ENCODE measurements around the gene ETS2. TPM values are rescaled to one million over a fixed set of nuclear protein-coding genes. Genes with fewer than 3 reads are reported as not detected.

The ETS2 gene
- total RNA-seq, 4 donors from 2014 or later = 36.6 to 92.2 (median 56.3) TPM

DNA sequence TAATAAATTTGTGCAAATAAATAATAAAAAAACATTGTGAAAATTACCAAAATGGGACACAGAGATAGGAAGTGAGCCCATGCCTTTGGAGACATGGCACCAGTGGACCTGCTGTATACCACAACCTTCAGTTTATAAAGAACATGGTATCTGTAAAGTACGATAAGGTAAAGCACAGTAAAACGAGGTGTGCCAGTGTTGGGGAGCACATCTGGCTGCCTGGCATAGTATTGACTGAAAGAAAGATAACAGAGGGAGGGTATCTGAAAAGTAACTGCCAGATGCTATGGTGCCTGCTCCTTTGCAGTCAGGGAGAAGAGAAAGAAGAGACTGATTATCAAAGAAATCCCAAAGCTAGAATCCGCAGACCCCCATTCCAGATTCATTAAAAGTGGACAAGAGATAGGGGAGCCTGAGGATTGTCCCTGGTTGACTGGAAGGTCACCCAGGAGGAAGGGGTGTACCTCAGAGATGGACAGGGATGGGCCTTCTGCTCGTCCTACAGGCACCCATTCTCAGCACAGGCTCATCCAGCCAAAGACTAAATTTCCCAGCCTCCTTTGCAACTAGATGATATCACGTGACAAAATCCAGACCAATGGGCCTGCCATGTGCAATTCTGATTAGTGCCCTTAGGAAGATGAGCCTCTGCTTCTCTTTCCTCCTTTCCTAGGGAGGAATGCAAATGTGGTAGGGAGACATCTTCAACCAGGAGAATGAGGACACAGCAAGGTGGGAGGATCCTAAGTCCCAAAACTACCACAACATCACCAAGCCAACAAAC is 12.9 kb upstream of the ETS2 start:
- TF ChIP-seq POLR2A (IDR thresholded peaks at IDR 0.05) (no peak), CTCF (IDR thresholded peaks at IDR 0.05) (no peak)
- intact Hi-C loops (cut with DNase I) = no loop called here
- no peak overlapping the region for H3K4me3 ChIP-seq (replicated peaks in 1 of 3)
- no peaks in the 10 kb centered on the region for H3K27me3 ChIP-seq
- WGBS, 2 donors = 92 to 94% methylated on average over 5 of the region's 5 CpGs
- H3K27ac ChIP-seq = no peak overlapping the region
- DNase-seq = no peak
- no peaks in the 10 kb centered on the region for H3K9me3 ChIP-seq
- peaks cover 0 to 7% of the 10 kb centered on the region in 2 donors for H3K4me1 ChIP-seq
- H3K36me3 ChIP-seq = no peaks in the 10 kb centered on the region

- 91 to 92% methylated on average over 16 of the region's 16 CpGs for WGBS, 2 donors
- Histone ChIP-seq H3K4me3 (replicated peaks in 1 of 3) (no peak overlapping the region), H3K36me3 (no peaks in the 10 kb centered on the region), H3K27me3 (no peaks in the 10 kb centered on the region), H3K9me3 (no peaks in the 10 kb centered on the region), H3K27ac (no peak overlapping the region), H3K4me1 (no peaks in the 10 kb centered on the region)
- no peak for DNase-seq
- intact Hi-C loops (cut with DNase I) = no loop called here
- TF ChIP-seq CTCF (IDR thresholded peaks at IDR 0.05) (no peak), POLR2A (IDR thresholded peaks at IDR 0.05) (no peak)
Measured at GRCh38 chr21:38793926-38794713, 11.6 kb upstream of the ETS2 start.

DNA sequence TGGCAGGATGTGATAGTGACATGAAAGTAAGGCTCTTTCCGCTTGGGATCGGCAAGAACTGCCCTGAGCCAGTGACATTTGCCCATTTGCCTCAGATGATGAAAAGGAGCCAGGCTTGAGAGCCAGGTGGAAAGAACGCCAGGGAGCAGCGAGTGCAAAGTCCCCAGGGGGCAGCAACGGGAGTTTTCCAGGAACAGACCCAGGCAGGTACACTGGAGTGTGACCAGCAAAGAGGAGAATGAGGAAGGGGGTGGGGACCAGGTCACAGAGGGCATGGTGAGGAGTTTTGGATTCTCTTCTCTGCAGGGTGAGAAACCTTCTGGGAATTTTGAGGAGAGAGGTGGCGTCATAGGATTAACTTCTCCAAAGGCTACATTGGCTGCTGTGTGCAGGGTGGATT is 10.8 kb upstream of the ETS2 start:
- 48 to 54% methylated on average over 6 of the region's 6 CpGs for WGBS, 2 donors
- Histone ChIP-seq H3K27ac (no peak overlapping the region), H3K4me3 (replicated peaks in 1 of 3) (no peak overlapping the region), H3K27me3 (no peaks in the 10 kb centered on the region), H3K36me3 (no peaks in the 10 kb centered on the region), H3K4me1 (no peaks in the 10 kb centered on the region), H3K9me3 (no peaks in the 10 kb centered on the region)
- TF ChIP-seq POLR2A (IDR thresholded peaks at IDR 0.05) (no peak), CTCF (IDR thresholded peaks at IDR 0.05) (peak in 2 of 6 experiments; percentile 26 to 27)
- intact Hi-C loops (cut with DNase I) = no loop called here
- DNase-seq = peak; percentile 62 to 69

- WGBS, 2 donors = 91 to 94% methylated on average over 8 of the region's 8 CpGs
- intact Hi-C loops (cut with DNase I) = no loop called here
- DNase-seq = no peak
- H3K4me1 ChIP-seq = no peaks in the 10 kb centered on the region
- no peaks in the 10 kb centered on the region for H3K27me3 ChIP-seq
- H3K9me3 ChIP-seq = no peaks in the 10 kb centered on the region
- no peak overlapping the region for H3K27ac ChIP-seq
- H3K36me3 ChIP-seq = no peaks in the 10 kb centered on the region
- H3K4me3 ChIP-seq (replicated peaks in 1 of 3) = no peak overlapping the region
- no peak for TF ChIP-seq POLR2A (IDR thresholded peaks at IDR 0.05)
Measured at GRCh38 chr21:38795475-38795874, 10.3 kb upstream of the ETS2 start.

GRCh38 chr21:38796424-38796823 is 9.3 kb upstream of the ETS2 start:
- WGBS, 2 donors = 91% methylated on average over 5 of the region's 5 CpGs
- intact Hi-C loops (cut with DNase I) = no loop called here
- no peaks in the 10 kb centered on the region for H3K36me3 ChIP-seq
- TF ChIP-seq CTCF (IDR thresholded peaks at IDR 0.05) = no peak
- no peak for TF ChIP-seq POLR2A (IDR thresholded peaks at IDR 0.05)
- no peak overlapping the region for H3K4me3 ChIP-seq (replicated peaks in 1 of 3)
- no peaks in the 10 kb centered on the region for H3K9me3 ChIP-seq
- DNase-seq = no peak
- H3K27me3 ChIP-seq = no peaks in the 10 kb centered on the region
- no peaks in the 10 kb centered on the region for H3K4me1 ChIP-seq
- no peak overlapping the region for H3K27ac ChIP-seq

Measured in thyroid gland (tissue), 4 donors.